Adrenal gland (tissue), 12 donors: ENCODE measurements around the gene ARHGEF10L. TPM values are rescaled to one million over a fixed set of nuclear protein-coding genes. Genes with fewer than 3 reads are reported as not detected.
A peak's percentile ranks its signal among the peaks of the same experiment; 100 is the strongest.

Experiments used
- DNase-seq, 7 donors: peaks; one replicate each; pipeline ENCODE4 v3.0.0-alpha.2; 2019 to 2020
- H3K27ac ChIP-seq, 5 donors: fragments of 200-600 bp; sonication (generic) in 4 of 5; 1 replicate in 3 of 5; 2 replicates in 2 of 5; pipeline versions ENCODE4 v1.5.1 to v1.8.0; 2016 to 2020; ENCODE audit warnings: mild to moderate bottlenecking in 1 of 5
- H3K27me3 ChIP-seq: fragments of 200-600 bp; 2 replicates; pipeline ENCODE4 v1.8.0; 2021
- H3K36me3 ChIP-seq, 2 donors: fragments of 200-600 bp; replicated peaks in 1 of 2; 1 replicate in 1 of 2; 2 replicates in 1 of 2; pipeline versions ENCODE4 v1.5.1 to v1.8.0; 2018 to 2022
- H3K4me1 ChIP-seq, 2 donors: fragments of 200-600 bp; replicated peaks in 1 of 2; 1 replicate in 1 of 2; 2 replicates in 1 of 2; pipeline versions ENCODE4 v1.5.1 to v1.8.0; 2018 to 2021
- H3K4me3 ChIP-seq, 4 donors: fragments of 200-600 bp; sonication (generic) in 3 of 4; one replicate each; pipeline ENCODE4 v1.5.1; 2016 to 2018
- H3K9me3 ChIP-seq, 3 donors: fragments of 200-600 bp; sonication (generic) in 1 of 3; replicated peaks in 1 of 3; 1 replicate in 2 of 3; 2 replicates in 1 of 3; pipeline versions ENCODE4 v1.5.1 to v1.8.0; 2016 to 2021
- CTCF ChIP-seq, 6 experiments: fragments of 450-650 bp in 4 of 6; fragments of 200-600 bp in 2 of 6; sonication (generic) in 1 of 6; IDR thresholded peaks; 1 replicate in 5 of 6; 2 replicates in 1 of 6; pipeline versions ENCODE4 v1.5.1 to v1.8.0; 2016 to 2021; ENCODE audit warnings: antibody characterized with exemption in 6 of 6, mild to moderate bottlenecking in 2 of 6, moderate library complexity in 1 of 6
- POLR2A ChIP-seq, 2 donors: fragments of 450-650 bp; IDR thresholded peaks; one replicate each; pipeline ENCODE4 v1.6.1; 2017; ENCODE audit warnings: antibody characterized with exemption in 2 of 2, mild to moderate bottlenecking in 2 of 2, moderate library complexity in 1 of 2
- WGBS, 4 donors: extraction: QIAGEN DNeasy Blood & Tissue Kit in 2 of 4; methylation state at CpG; one replicate each; pipeline versions ENCODE4 v1.1.5 to v1.1.7; 2013 to 2017; 5-methylcytosine and 5-hydroxymethylcytosine counted together
- intact Hi-C, 2 donors: fragments of 100-400 bp; cut with DNase I; formaldehyde crosslinking; loops; one replicate each; pipeline versions ENCODE4 v1.14.1 to v1.15.0; 2022 to 2023
- polyA plus RNA-seq, 3 donors: library from polyadenylated mRNA; stranded (reverse); fragments of 200-250 nt in 2 of 3; fragments of 350-450 nt in 1 of 3; fragmentation: Illumina TruSeq in 1 of 3; extraction: RNeasy Lipid Tissue Mini Kit (QIAGEN cat#74804) in 1 of 3; gene quantifications; one replicate each; pipeline ENCODE4 v1.2.3, GENCODE V29; 2013 to 2014
- total RNA-seq, 9 donors: library from RNA; depleted of rRNA in 4 of 9; stranded (reverse); fragments of >200 nt in 4 of 9; fragments of 120-200 nt in 1 of 9; fragmentation: NEBNext Ultra II Directional in 1 of 9; extraction: Animal tissue kit (Norgen Biotek cat#: 25700) in 1 of 9; gene quantifications; one replicate each; pipeline versions ENCODE4 v1.1.0 to v1.2.4, GENCODE V29; 2013 to 2023
- donor health status: healthy with polysubstance abuse.
- donor health status: Bipolar disorder and iron deficiency.
- donor health status: DM: yes; HTN: yes; CAD: no.
- donor health status: DM: no; HTN: no; CAD: no.
- donor health status: DM: no; HTN: no; CAD: no.
- donor health status: DM: yes; HTN: yes; CAD: no.

ARHGEF10L gene
- total and polyA plus RNA-seq, 12 donors = 1.7 to 54.9 (median 30.1) TPM

GRCh38 chr1:17586172-17586964 lies 46.9 kb downstream of the ARHGEF10L start:
- Histone ChIP-seq H3K9me3 (no peaks in the 10 kb centered on the region), H3K36me3 (no peaks in the 10 kb centered on the region), H3K27me3 (no peaks in the 10 kb centered on the region), H3K4me3 (no peak overlapping the region), H3K27ac (peak overlapping the region in 2 of 5 donors; percentile 49 to 67), H3K4me1 (peaks cover 0 to 11% of the 10 kb centered on the region in 2 donors)
- intact Hi-C loops = no loop called here
- DNase-seq = no peak
- 79 to 84% (median 81%) methylated on average over 10 of the region's 10 CpGs for WGBS, 4 donors
- TF ChIP-seq CTCF (IDR thresholded peaks at IDR 0.05) (no peak), POLR2A (IDR thresholded peaks at IDR 0.05) (no peak)

- Histone ChIP-seq H3K4me3 (no peak overlapping the region), H3K36me3 (no peaks in the 10 kb centered on the region), H3K4me1 (peaks cover 0 to 11% of the 10 kb centered on the region in 2 donors), H3K27me3 (no peaks in the 10 kb centered on the region), H3K27ac (peak overlapping the region in 2 of 5 donors; percentile 64 to 67), H3K9me3 (no peaks in the 10 kb centered on the region)
- intact Hi-C loops = no loop called here
- TF ChIP-seq POLR2A (IDR thresholded peaks at IDR 0.05) (no peak), CTCF (IDR thresholded peaks at IDR 0.05) (no peak)
- DNase-seq = no peak
- 60 to 87% (median 79%) methylated on average over 3 of the region's 3 CpGs for WGBS, 4 donors
Observed at GRCh38 chr1:17587693-17588047, 48.2 kb downstream of the ARHGEF10L start.

DNA sequence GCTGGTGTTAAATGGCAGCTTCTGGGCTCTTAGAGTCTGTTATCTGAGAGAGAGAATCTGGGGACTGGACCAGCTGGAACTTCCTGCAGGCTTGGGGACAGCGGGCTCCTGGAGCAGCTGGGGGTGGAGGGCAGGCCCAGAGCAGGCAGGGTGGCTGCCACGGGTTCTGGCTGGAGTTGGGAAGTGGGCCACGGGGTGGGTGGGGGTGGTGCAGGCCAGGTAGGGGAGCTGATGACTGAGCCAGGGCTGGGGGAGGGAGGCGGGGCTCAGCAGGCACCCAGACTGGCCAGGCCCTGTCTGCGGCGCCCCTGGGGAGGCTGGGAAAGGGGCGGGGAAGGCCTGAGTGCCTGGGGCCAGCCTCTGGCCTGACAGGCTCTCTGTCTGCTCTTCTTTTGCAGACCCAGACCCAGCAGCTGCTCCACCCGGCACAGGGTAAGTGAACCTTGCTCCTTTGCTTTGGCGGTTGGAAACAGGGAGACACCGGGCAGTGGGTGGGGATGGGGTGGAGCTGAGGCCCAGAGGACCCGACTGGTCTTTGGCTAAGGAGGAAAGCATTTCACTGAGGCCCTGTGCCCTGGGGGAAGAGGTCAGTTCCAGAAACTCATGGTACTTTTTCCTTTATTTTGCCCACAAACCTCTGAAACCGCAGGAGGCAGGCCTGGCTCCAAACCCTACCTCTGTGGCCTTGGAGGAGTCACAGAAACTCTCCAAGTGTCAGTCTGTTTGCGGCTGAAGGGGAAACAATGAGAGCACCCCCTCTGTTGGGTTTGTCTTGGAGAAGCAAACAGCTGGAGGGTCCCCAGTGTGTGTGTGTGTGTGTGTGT lies 48.8 kb downstream of the ARHGEF10L start:
- no peaks in the 10 kb centered on the region for H3K9me3 ChIP-seq
- H3K4me1 ChIP-seq = peaks cover 0 to 11% of the 10 kb centered on the region in 2 donors
- intact Hi-C loops = no loop called here
- no peaks in the 10 kb centered on the region for H3K27me3 ChIP-seq
- H3K4me3 ChIP-seq = no peak overlapping the region
- TF ChIP-seq CTCF (IDR thresholded peaks at IDR 0.05) = no peak
- H3K27ac ChIP-seq = peak overlapping the region in 2 of 5 donors; percentile 64 to 67
- DNase-seq = peak in 1 of 7 donors; percentile 73
- 49 to 60% (median 58%) methylated on average over 9 to 13 of the region's 13 CpGs for WGBS, 4 donors
- H3K36me3 ChIP-seq = no peaks in the 10 kb centered on the region

- H3K9me3 ChIP-seq = no peaks in the 10 kb centered on the region
- H3K4me3 ChIP-seq = no peak overlapping the region
- no peak for DNase-seq
- no peak overlapping the region for H3K27ac ChIP-seq
- 68 to 93% (median 74%) methylated on average over 4 to 7 of the region's 7 CpGs for WGBS, 4 donors
- no peaks in the 10 kb centered on the region for H3K36me3 ChIP-seq
- H3K27me3 ChIP-seq = no peaks in the 10 kb centered on the region
- intact Hi-C loops = no loop called here
- TF ChIP-seq CTCF (IDR thresholded peaks at IDR 0.05) (no peak), POLR2A (IDR thresholded peaks at IDR 0.05) (no peak)
- peaks cover 5 to 11% of the 10 kb centered on the region in 2 donors for H3K4me1 ChIP-seq
Observed at GRCh38 chr1:17591814-17592430, 52.4 kb downstream of the ARHGEF10L start.
